ENCODE results near the gene GFPT1. TPM values are rescaled to one million over a fixed set of nuclear protein-coding genes. Genes with fewer than 3 reads are reported as not detected.

The GFPT1 gene
- total and polyA plus RNA-seq, 4 donors: 26.9 to 56.3 (median 30.4) TPM

GRCh38 chr2:69411120-69411519 is 24.1 kb upstream of the GFPT1 start:
- Histone ChIP-seq H3K27me3 (ENCODE audit: control insufficient read depth, insufficient read depth, low read length) (no peaks in the 10 kb centered on the region), H3K36me3 (ENCODE audit: control insufficient read depth, insufficient read depth, low read length) (peaks cover 32% of the 10 kb centered on the region), H3K4me3 (ENCODE audit: low read depth, low read length) (no peak overlapping the region), H3K4me1 (ENCODE audit: control insufficient read depth, insufficient read depth, low read length) (no peaks in the 10 kb centered on the region), H3K9me3 (ENCODE audit: control insufficient read depth, insufficient read depth, low read length) (no peaks in the 10 kb centered on the region), H3K27ac (ENCODE audit: low read depth, low read length) (no peak overlapping the region)
- DNase-seq (ENCODE audit: low read depth in 4 of 6, low spot score in 6 of 6): no peak

GRCh38 chr2:69405306-69405705 is 18.3 kb upstream of the GFPT1 start:
- H3K4me3 ChIP-seq (ENCODE audit: low read depth, low read length): no peak overlapping the region
- DNase-seq (ENCODE audit: low read depth in 4 of 6, low spot score in 6 of 6): peak in 2 of 6 donors; percentile 17 to 69
- no peak overlapping the region for H3K27ac ChIP-seq (ENCODE audit: low read depth, low read length)
- no peaks in the 10 kb centered on the region for H3K4me1 ChIP-seq (ENCODE audit: control insufficient read depth, insufficient read depth, low read length)
- H3K9me3 ChIP-seq (ENCODE audit: control insufficient read depth, insufficient read depth, low read length): peaks cover 4% of the 10 kb centered on the region
- peaks cover 39% of the 10 kb centered on the region for H3K36me3 ChIP-seq (ENCODE audit: control insufficient read depth, insufficient read depth, low read length)
- no peaks in the 10 kb centered on the region for H3K27me3 ChIP-seq (ENCODE audit: control insufficient read depth, insufficient read depth, low read length)

DNA sequence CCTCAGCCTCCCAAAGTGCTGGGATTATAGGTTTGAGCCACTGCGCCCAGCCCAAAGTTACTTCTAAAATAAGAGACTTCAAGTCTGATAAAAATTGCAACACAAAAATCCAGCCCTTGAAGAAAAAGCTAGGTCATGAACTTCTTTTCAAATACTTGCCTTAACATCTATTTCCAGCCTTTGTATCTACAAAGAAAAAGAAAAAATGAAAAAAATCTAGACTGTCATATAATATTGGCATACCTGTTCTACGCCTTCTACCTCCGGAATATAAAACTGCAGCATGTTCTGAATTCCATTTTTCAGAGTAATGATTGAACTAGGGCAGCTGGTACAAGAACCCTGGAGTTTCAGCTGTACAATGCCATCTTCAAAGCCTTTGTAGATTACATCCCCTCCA is 13.1 kb upstream of the GFPT1 start:
- H3K4me3 ChIP-seq (ENCODE audit: low read depth, low read length): no peak overlapping the region
- no peaks in the 10 kb centered on the region for H3K27me3 ChIP-seq (ENCODE audit: control insufficient read depth, insufficient read depth, low read length)
- H3K36me3 ChIP-seq (ENCODE audit: control insufficient read depth, insufficient read depth, low read length): peaks cover 55% of the 10 kb centered on the region
- DNase-seq (ENCODE audit: low read depth in 4 of 6, low spot score in 6 of 6): no peak
- WGBS (ENCODE audit: insufficient coverage): no CpG with 5 or more reads among the region's 3 CpGs
- peaks cover 4% of the 10 kb centered on the region for H3K9me3 ChIP-seq (ENCODE audit: control insufficient read depth, insufficient read depth, low read length)
- no peaks in the 10 kb centered on the region for H3K4me1 ChIP-seq (ENCODE audit: control insufficient read depth, insufficient read depth, low read length)
- no peak overlapping the region for H3K27ac ChIP-seq (ENCODE audit: low read depth, low read length)

GRCh38 chr2:69397234-69397633 is 10.2 kb upstream of the GFPT1 start:
- Histone ChIP-seq H3K27me3 (ENCODE audit: control insufficient read depth, insufficient read depth, low read length) (no peaks in the 10 kb centered on the region), H3K36me3 (ENCODE audit: control insufficient read depth, insufficient read depth, low read length) (peaks cover 30% of the 10 kb centered on the region), H3K9me3 (ENCODE audit: control insufficient read depth, insufficient read depth, low read length) (no peaks in the 10 kb centered on the region), H3K27ac (ENCODE audit: low read depth, low read length) (no peak overlapping the region), H3K4me3 (ENCODE audit: low read depth, low read length) (no peak overlapping the region), H3K4me1 (ENCODE audit: control insufficient read depth, insufficient read depth, low read length) (no peaks in the 10 kb centered on the region)
- no peak for DNase-seq (ENCODE audit: low read depth in 4 of 6, low spot score in 6 of 6)

- Histone ChIP-seq H3K9me3 (ENCODE audit: control insufficient read depth, insufficient read depth, low read length) (no peaks in the 10 kb centered on the region), H3K36me3 (ENCODE audit: control insufficient read depth, insufficient read depth, low read length) (peaks cover 26% of the 10 kb centered on the region), H3K4me3 (ENCODE audit: low read depth, low read length) (no peak overlapping the region), H3K27me3 (ENCODE audit: control insufficient read depth, insufficient read depth, low read length) (no peaks in the 10 kb centered on the region), H3K27ac (ENCODE audit: low read depth, low read length) (no peak overlapping the region), H3K4me1 (ENCODE audit: control insufficient read depth, insufficient read depth, low read length) (no peaks in the 10 kb centered on the region)
- DNase-seq (ENCODE audit: low read depth in 4 of 6, low spot score in 6 of 6): no peak
- WGBS (ENCODE audit: insufficient coverage): no CpG with 5 or more reads among the region's 1 CpG
Measured at GRCh38 chr2:69395866-69396265, 8.8 kb upstream of the GFPT1 start.

- H3K27ac ChIP-seq (ENCODE audit: low read depth, low read length): no peak overlapping the region
- no peak overlapping the region for H3K4me3 ChIP-seq (ENCODE audit: low read depth, low read length)
- no peaks in the 10 kb centered on the region for H3K4me1 ChIP-seq (ENCODE audit: control insufficient read depth, insufficient read depth, low read length)
- H3K9me3 ChIP-seq (ENCODE audit: control insufficient read depth, insufficient read depth, low read length): no peaks in the 10 kb centered on the region
- H3K36me3 ChIP-seq (ENCODE audit: control insufficient read depth, insufficient read depth, low read length): peaks cover 16% of the 10 kb centered on the region
- no peak for DNase-seq (ENCODE audit: low read depth in 4 of 6, low spot score in 6 of 6)
- no peaks in the 10 kb centered on the region for H3K27me3 ChIP-seq (ENCODE audit: control insufficient read depth, insufficient read depth, low read length)
Measured at GRCh38 chr2:69393963-69394362, 6.9 kb upstream of the GFPT1 start.

DNA sequence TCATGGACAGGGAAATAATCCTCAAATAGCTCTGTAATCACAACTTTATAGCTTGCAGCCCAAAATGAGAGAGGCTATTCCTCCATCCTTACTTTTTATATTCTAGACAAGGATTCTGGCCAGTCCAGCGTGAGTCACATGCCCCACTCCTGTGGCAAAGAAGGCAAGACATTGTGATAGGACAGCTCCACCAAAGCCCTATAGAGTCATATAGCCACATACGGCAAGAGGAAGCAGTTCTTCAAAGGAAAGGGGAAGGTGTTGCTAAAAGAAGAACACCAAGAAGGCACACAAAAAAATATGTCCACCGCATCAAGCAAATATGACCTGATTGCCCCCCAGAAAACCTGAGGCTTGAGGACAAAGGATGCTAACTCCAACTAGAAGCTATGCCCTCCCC is 3.4 kb upstream of the GFPT1 start:
- peaks cover 3% of the 10 kb centered on the region for H3K4me1 ChIP-seq (ENCODE audit: control insufficient read depth, insufficient read depth, low read length)
- no peak for DNase-seq (ENCODE audit: low read depth in 4 of 6, low spot score in 6 of 6)
- WGBS (ENCODE audit: insufficient coverage): 92% methylated on average over 2 of the region's 3 CpGs
- H3K9me3 ChIP-seq (ENCODE audit: control insufficient read depth, insufficient read depth, low read length): no peaks in the 10 kb centered on the region
- peaks cover 3% of the 10 kb centered on the region for H3K36me3 ChIP-seq (ENCODE audit: control insufficient read depth, insufficient read depth, low read length)
- H3K27ac ChIP-seq (ENCODE audit: low read depth, low read length): no peak overlapping the region
- H3K27me3 ChIP-seq (ENCODE audit: control insufficient read depth, insufficient read depth, low read length): no peaks in the 10 kb centered on the region
- H3K4me3 ChIP-seq (ENCODE audit: low read depth, low read length): no peak overlapping the region

- H3K9me3 ChIP-seq (ENCODE audit: control insufficient read depth, insufficient read depth, low read length): no peaks in the 10 kb centered on the region
- WGBS (ENCODE audit: insufficient coverage): 53% methylated on average over 3 of the region's 3 CpGs
Measured at GRCh38 chr2:69390001-69390400, 3.0 kb upstream of the GFPT1 start.

GRCh38 chr2:69389271-69389670 is 2.2 kb upstream of the GFPT1 start:
- no peak overlapping the region for H3K4me3 ChIP-seq (ENCODE audit: low read depth, low read length)
- H3K27me3 ChIP-seq (ENCODE audit: control insufficient read depth, insufficient read depth, low read length): no peaks in the 10 kb centered on the region
- no peaks in the 10 kb centered on the region for H3K9me3 ChIP-seq (ENCODE audit: control insufficient read depth, insufficient read depth, low read length)
- DNase-seq (ENCODE audit: low read depth in 4 of 6, low spot score in 6 of 6): no peak
- H3K27ac ChIP-seq (ENCODE audit: low read depth, low read length): no peak overlapping the region
- peaks cover under 1% of the 10 kb centered on the region for H3K36me3 ChIP-seq (ENCODE audit: control insufficient read depth, insufficient read depth, low read length)
- peaks cover 8% of the 10 kb centered on the region for H3K4me1 ChIP-seq (ENCODE audit: control insufficient read depth, insufficient read depth, low read length)
- no CpG with 5 or more reads among the region's 3 CpGs for WGBS (ENCODE audit: insufficient coverage)

More at GRCh38 chr2:69390001-69390400, 3.0 kb upstream of the GFPT1 start:
- H3K27ac ChIP-seq (ENCODE audit: low read depth, low read length): no peak overlapping the region
- H3K36me3 ChIP-seq (ENCODE audit: control insufficient read depth, insufficient read depth, low read length): peaks cover 3% of the 10 kb centered on the region
- peaks cover 8% of the 10 kb centered on the region for H3K4me1 ChIP-seq (ENCODE audit: control insufficient read depth, insufficient read depth, low read length)
- no peaks in the 10 kb centered on the region for H3K27me3 ChIP-seq (ENCODE audit: control insufficient read depth, insufficient read depth, low read length)
- no peak for DNase-seq (ENCODE audit: low read depth in 4 of 6, low spot score in 6 of 6)
- no peak overlapping the region for H3K4me3 ChIP-seq (ENCODE audit: low read depth, low read length)

- H3K9me3 ChIP-seq (ENCODE audit: control insufficient read depth, insufficient read depth, low read length): no peaks in the 10 kb centered on the region
- 62% methylated on average over 3 of the region's 14 CpGs for WGBS (ENCODE audit: insufficient coverage)
- H3K4me1 ChIP-seq (ENCODE audit: control insufficient read depth, insufficient read depth, low read length): peaks cover 8% of the 10 kb centered on the region
- DNase-seq (ENCODE audit: low read depth in 4 of 6, low spot score in 6 of 6): peak in 1 of 6 donors; percentile 5
- no peaks in the 10 kb centered on the region for H3K36me3 ChIP-seq (ENCODE audit: control insufficient read depth, insufficient read depth, low read length)
- H3K27ac ChIP-seq (ENCODE audit: low read depth, low read length): peak overlapping the region; percentile 88
- peak overlapping the region; percentile 87 for H3K4me3 ChIP-seq (ENCODE audit: low read depth, low read length)
- no peaks in the 10 kb centered on the region for H3K27me3 ChIP-seq (ENCODE audit: control insufficient read depth, insufficient read depth, low read length)
Measured at GRCh38 chr2:69387770-69388481, 899 bp upstream of the GFPT1 start.
